ENCODE results near the gene ZNF578.
A peak's percentile ranks its signal among the peaks of the same experiment; 100 is the strongest.
"Not testable (repeated sequence)": the region's sequence is repeated elsewhere in the genome, so short reads cannot be mapped to it uniquely, and the experiment has no call there.

Gene ZNF578

GRCh38 chr19:52518646-52519045, 65.3 kb downstream of the ZNF578 start:
- DNase-seq = no peak

- DNase-seq = not testable (repeated sequence)
Observed at GRCh38 chr19:52519175-52519574, 65.8 kb downstream of the ZNF578 start.

GRCh38 chr19:52520013-52520412, 66.7 kb downstream of the ZNF578 start:
- no peak for DNase-seq

GRCh38 chr19:52522551-52522950, 69.2 kb downstream of the ZNF578 start:
- no peak for DNase-seq

- DNase-seq = no peak
Observed at GRCh38 chr19:52524086-52524485, 70.7 kb downstream of the ZNF578 start.

- DNase-seq = peak; percentile 90
Observed at GRCh38 chr19:52527134-52527955, 74.0 kb downstream of the ZNF578 start, which contains the start of gene ZNF808. Gene ZNF808, plus strand, starts transcription at chr19:52527668. Its CDS starts 15,617 bp downstream, at chr19:52543285.

- DNase-seq = no peak
Observed at GRCh38 chr19:52527956-52528351, 74.6 kb downstream of the ZNF578 start.

GRCh38 chr19:52532480-52532879, 79.1 kb downstream of the ZNF578 start:
- DNase-seq = no peak

- no peak for DNase-seq
Observed at GRCh38 chr19:52533901-52534300, 80.5 kb downstream of the ZNF578 start.

- not testable (repeated sequence) for DNase-seq
Observed at GRCh38 chr19:52535385-52535770, 82.0 kb downstream of the ZNF578 start.

GRCh38 chr19:52535771-52536447, 82.6 kb downstream of the ZNF578 start:
- peak; percentile 79 for DNase-seq

GRCh38 chr19:52536448-52536800, 83.1 kb downstream of the ZNF578 start:
- no peak for DNase-seq

- not testable (repeated sequence) for DNase-seq
Observed at GRCh38 chr19:52538815-52539214, 85.5 kb downstream of the ZNF578 start.

GRCh38 chr19:52541176-52541575, 87.8 kb downstream of the ZNF578 start:
- not testable (repeated sequence) for DNase-seq

GRCh38 chr19:52541608-52542007, 88.3 kb downstream of the ZNF578 start:
- DNase-seq = no peak

GRCh38 chr19:52542541-52542940, 89.2 kb downstream of the ZNF578 start:
- not testable (repeated sequence) for DNase-seq

- DNase-seq = no peak
Observed at GRCh38 chr19:52542984-52543664, 89.8 kb downstream of the ZNF578 start.

- DNase-seq = no peak
Observed at GRCh38 chr19:52554216-52554971, 101.0 kb downstream of the ZNF578 start.

- DNase-seq = no peak
Observed at GRCh38 chr19:52557231-52557995, 104.1 kb downstream of the ZNF578 start.

- DNase-seq = not testable (repeated sequence)
Observed at GRCh38 chr19:52558732-52559445, 105.5 kb downstream of the ZNF578 start.

- not testable (repeated sequence) for DNase-seq
Observed at GRCh38 chr19:52561611-52562010, 108.3 kb downstream of the ZNF578 start.

Measured in HCEC 1CT (cell line).